Measurements from ENCODE around the gene PPP6C. TPM values are rescaled to one million over a fixed set of nuclear protein-coding genes. Genes with fewer than 3 reads are reported as not detected.

PPP6C gene
- total and polyA plus RNA-seq, 2 experiments from 2014 or later: 31.9 to 46.4 TPM

DNA sequence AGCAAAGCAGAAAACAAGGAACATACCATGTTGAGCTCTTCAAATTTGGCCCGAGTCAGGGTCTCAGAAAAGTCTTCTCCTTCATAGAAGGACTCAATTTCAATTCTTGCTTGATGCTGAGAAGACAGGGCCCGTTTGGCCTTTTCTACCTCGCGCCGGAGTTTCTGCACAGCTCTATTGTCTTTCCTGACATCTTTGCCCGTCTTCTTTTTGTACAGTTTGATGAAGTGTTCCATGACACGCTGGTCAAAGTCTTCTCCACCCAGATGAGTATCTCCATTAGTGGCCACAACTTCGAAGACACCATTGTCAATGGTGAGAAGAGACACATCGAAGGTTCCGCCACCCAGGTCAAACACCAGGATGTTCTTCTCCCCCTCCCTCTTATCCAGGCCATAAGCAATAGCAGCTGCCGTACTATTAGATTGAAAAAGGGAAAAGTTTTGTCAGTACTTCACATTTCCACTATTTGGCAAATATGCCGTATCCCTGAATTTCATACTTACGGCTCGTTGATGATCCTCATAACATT is 49.4 kb upstream of the PPP6C start (continued):
- TF ChIP-seq ZNF462 (CRISPR knock-in tag; IDR thresholded peaks at IDR 0.05): no peak

- peak overlapping the region; percentile 56; the same call in 1 of the 2 replicates for H3K27ac ChIP-seq (ENCODE audit: low read depth)
- TF ChIP-seq NANOG (IDR thresholded peaks at IDR 0.05; ENCODE audit: borderline replicate concordance) (no peak), REST (IDR thresholded peaks at IDR 0.05; ENCODE audit: unreplicated experiment) (no peak), ZNF331 (CRISPR knock-in tag; IDR thresholded peaks at IDR 0.05; ENCODE audit: low read depth) (no peak), ETS1 (IDR thresholded peaks at IDR 0.05) (no peak), JUNB (IDR thresholded peaks at IDR 0.05; ENCODE audit: unreplicated experiment) (no peak), ZNF114 (CRISPR knock-in tag; IDR thresholded peaks at IDR 0.05) (no peak)
Measured at GRCh38 chr9:125238127-125238914, 48.7 kb upstream of the PPP6C start.

More at GRCh38 chr9:125238127-125238914, 48.7 kb upstream of the PPP6C start:
- H2AFZ ChIP-seq: no peak overlapping the region
- no peak overlapping the region for H3K27ac Mint-ChIP-seq
- DNase-seq (ENCODE audit: low spot score): no peak
- peaks cover 17% of the 10 kb centered on the region; the same call in 1 of the 2 replicates for H3K4me1 ChIP-seq (ENCODE audit: insufficient read depth)
- peaks cover 12% of the 10 kb centered on the region for H3K4me1 Mint-ChIP-seq
- peaks cover 49% of the 10 kb centered on the region for H3K79me2 ChIP-seq (replicated peaks; ENCODE audit: insufficient read depth)
- H3K4me2 ChIP-seq: peak overlapping the region; percentile 84
- peaks cover 42% of the 10 kb centered on the region for H3K36me3 ChIP-seq (ENCODE audit: insufficient read depth)
- peak overlapping the region; percentile 96 for H3K4me3 ChIP-seq
- peaks cover 71% of the 10 kb centered on the region for H3K36me3 Mint-ChIP-seq (ENCODE audit: low read depth)
- H4K20me1 ChIP-seq (replicated peaks; ENCODE audit: insufficient read depth): peaks cover 49% of the 10 kb centered on the region
- H3F3A ChIP-seq (replicated peaks; ENCODE audit: low read depth): peaks cover 48% of the 10 kb centered on the region
- peaks cover 4% of the 10 kb centered on the region; the same call in 2 of the 3 replicates for H3K9me3 Mint-ChIP-seq
- no peak for ATAC-seq
- no peaks in the 10 kb centered on the region for H3K27me3 ChIP-seq (ENCODE audit: insufficient read depth)
- peaks cover 17% of the 10 kb centered on the region for H3K27me3 Mint-ChIP-seq (ENCODE audit: insufficient read depth, low read depth, poor library complexity)
- no peaks in the 10 kb centered on the region for H3K9me2 ChIP-seq (ENCODE audit: insufficient read depth)
- H3K4me3 Mint-ChIP-seq: peak overlapping the region; percentile 91
